Measurements from ENCODE around the gene CCDC91. TPM values are rescaled to one million over a fixed set of nuclear protein-coding genes. Genes with fewer than 3 reads are reported as not detected.
"Not testable (repeated sequence)": the region's sequence is repeated elsewhere in the genome, so short reads cannot be mapped to it uniquely, and the experiment has no call there.

The CCDC91 gene
- polyA plus RNA-seq, 2 of the 4 experiments (the other 2 are of a cell fraction), result 26.0 to 48.1 TPM

DNA sequence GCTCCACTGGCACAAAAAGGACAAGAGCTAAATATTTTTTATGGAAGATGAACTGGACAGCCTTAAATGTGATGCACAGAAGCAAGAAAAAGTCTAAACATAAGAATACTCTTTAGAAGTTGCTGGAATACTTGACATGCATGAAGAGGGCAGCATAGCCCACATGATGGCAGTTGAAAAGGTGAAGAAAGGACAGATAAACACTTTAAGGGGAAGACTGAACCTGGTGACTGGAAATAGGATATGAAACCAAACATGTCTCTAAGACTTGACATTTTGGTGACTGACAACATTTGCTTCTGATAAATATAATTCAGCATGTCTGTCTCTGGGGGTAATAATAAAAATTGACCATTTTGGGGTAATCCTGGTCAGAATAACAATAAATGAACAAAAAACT lies 273.1 kb downstream of the CCDC91 start:
- no peak for FAIRE-seq
- DNase-seq (ENCODE audit: low read depth in 1 of 2, low spot score in 1 of 2), result no peak
- no peaks in the 10 kb centered on the region for H3K9me3 ChIP-seq
- TF ChIP-seq EP300 (IDR thresholded peaks at IDR 0.05) (no peak), CBX2 (IDR thresholded peaks at IDR 0.05; ENCODE audit: borderline replicate concordance, low read depth) (no peak), HOXA7 (CRISPR knock-in tag; IDR thresholded peaks at IDR 0.05) (no peak), MAFK (IDR thresholded peaks at IDR 0.05; ENCODE audit: partially characterized antibody) (no peak)
- TF ChIP-seq, protein P1, sequence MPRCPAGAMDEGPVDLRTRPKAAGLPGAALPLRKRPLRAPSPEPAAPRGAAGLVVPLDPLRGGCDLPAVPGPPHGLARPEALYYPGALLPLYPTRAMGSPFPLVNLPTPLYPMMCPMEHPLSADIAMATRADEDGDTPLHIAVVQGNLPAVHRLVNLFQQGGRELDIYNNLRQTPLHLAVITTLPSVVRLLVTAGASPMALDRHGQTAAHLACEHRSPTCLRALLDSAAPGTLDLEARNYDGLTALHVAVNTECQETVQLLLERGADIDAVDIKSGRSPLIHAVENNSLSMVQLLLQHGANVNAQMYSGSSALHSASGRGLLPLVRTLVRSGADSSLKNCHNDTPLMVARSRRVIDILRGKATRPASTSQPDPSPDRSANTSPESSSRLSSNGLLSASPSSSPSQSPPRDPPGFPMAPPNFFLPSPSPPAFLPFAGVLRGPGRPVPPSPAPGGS (IDR thresholded peaks at IDR 0.05), result no peak
- CTCF ChIA-PET, result interaction anchor here (0.6 kb wide), 1 partner anchor 1243 kb away, joined by 3 read pairs; no protein-coding TSS in a partner anchor
- no peak for ATAC-seq
- no peak overlapping the region for H3K4me3 ChIP-seq
- no peaks in the 10 kb centered on the region for H3K4me1 ChIP-seq
- no peak overlapping the region for H3K4me2 ChIP-seq
- no peak overlapping the region for H3K27ac ChIP-seq
- POLR2A ChIA-PET, result no interaction called here

DNA sequence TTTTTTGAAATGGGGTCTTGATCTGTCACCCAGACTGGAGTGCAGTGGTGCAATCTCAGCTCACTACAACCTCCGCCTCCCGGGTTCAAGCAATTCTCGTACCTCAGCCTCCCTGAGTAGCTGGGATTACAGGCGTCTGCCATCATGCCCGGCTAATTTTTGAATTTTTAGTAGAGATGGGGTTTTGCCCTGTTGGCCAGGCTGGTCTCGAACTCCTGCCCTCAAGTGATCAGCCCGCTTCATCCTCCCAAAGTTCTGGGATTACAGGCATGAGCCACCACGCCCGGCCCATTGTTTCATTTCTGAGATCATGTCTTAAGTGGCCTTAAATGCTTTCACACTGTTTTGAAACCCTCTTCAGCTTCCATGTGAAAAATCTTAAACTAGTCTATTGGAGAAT lies 281.5 kb downstream of the CCDC91 start:
- H3K27ac ChIP-seq; H3K4me2 ChIP-seq; H3K4me1 ChIP-seq; H3K9me3 ChIP-seq; ATAC-seq; FAIRE-seq; POLR2A ChIA-PET; CTCF ChIA-PET; H3K4me3 ChIP-seq; DNase-seq (ENCODE audit: low read depth in 1 of 2, low spot score in 1 of 2): not testable (repeated sequence)
- WGBS (ENCODE audit: missing lambda C conversion rate), result 92% methylated on average over 9 of the region's 9 CpGs

DNA sequence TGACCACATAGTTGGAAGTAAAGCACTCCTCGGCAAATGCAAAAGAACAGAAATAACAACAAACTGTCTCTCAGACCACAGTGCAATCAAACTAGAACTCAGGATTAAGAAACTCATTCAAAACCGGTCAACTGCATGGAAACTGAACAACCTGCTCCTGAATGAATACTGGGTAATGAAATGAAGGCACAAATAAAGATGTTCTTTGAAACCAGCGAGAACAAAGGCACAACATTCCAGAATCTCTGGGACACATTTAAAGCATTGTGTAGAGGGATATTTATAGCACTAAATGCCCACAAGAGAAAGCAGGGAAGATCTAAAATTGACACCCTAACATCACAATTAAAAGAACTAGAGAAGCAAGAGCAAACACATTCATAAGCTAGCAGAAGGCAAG lies 285.9 kb downstream of the CCDC91 start:
- POLR2A ChIA-PET; H3K9me3 ChIP-seq; DNase-seq (ENCODE audit: low read depth in 1 of 2, low spot score in 1 of 2); H3K4me3 ChIP-seq; CTCF ChIA-PET; H3K4me1 ChIP-seq; ATAC-seq; H3K4me2 ChIP-seq; FAIRE-seq; H3K27ac ChIP-seq: not testable (repeated sequence)
- 89% methylated on average over 3 of the region's 3 CpGs for WGBS (ENCODE audit: missing lambda C conversion rate)

DNA sequence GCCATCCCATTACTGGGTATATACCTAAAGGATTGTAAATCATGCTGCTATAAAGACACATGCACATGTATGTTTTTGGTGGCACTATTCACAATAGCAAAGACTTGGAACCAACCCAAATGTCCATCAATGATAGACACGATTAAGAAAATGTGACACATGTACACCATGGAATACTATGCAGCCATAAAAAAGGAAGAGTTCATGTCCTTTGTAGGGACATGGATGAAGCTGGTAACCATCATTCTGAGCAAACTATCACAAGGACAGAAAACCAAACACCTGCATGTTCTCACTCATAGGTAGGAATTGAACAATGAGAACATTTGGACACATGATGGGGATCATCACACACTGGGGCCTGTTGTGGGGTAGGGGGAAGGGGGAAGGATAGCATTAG lies 288.8 kb downstream of the CCDC91 start:
- H3K27ac ChIP-seq; POLR2A ChIA-PET; H3K4me2 ChIP-seq; H3K9me3 ChIP-seq; ATAC-seq; CTCF ChIA-PET; DNase-seq (ENCODE audit: low read depth in 1 of 2, low spot score in 1 of 2); H3K4me3 ChIP-seq; H3K4me1 ChIP-seq; FAIRE-seq: not testable (repeated sequence)
- 100% methylated on average over 1 of the region's 1 CpG for WGBS (ENCODE audit: missing lambda C conversion rate)

DNA sequence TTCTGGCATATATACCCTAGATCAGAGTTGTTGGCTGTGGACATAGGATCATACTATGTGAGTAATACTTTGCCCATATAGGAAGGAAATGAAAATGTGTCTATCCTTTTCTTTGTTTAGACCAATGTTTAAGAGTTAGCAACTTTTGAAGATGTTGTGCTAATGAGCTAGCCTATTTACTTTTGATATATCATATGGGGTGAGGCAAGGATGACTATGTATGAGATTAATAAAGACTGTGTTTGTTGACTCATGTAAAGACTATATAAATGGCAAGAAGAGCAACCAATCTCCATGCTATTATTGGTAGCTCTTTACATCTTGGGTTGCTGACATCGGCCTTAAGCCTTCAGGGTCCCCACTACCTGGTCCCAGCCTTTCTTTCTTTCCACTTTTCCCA lies 289.4 kb downstream of the CCDC91 start:
- no peak overlapping the region for H3K27ac ChIP-seq
- CTCF ChIA-PET, result no interaction called here
- no peak for TF ChIP-seq ZC3H11A (IDR thresholded peaks at IDR 0.05)
- TF ChIP-seq RCOR1 (IDR thresholded peaks at IDR 0.05; ENCODE audit: low read depth, low read length), result no peak
- TF ChIP-seq NFE2L2 (conservative IDR thresholded peaks at IDR 0.05; ENCODE audit: low read length), result no peak
- TF ChIP-seq ZNF302 (CRISPR knock-in tag; IDR thresholded peaks at IDR 0.05), result no peak
- TF ChIP-seq FOXS1 (CRISPR knock-in tag; IDR thresholded peaks at IDR 0.05), result no peak
- TF ChIP-seq CEBPB (IDR thresholded peaks at IDR 0.05), result no peak
- TF ChIP-seq RAD21 (conservative IDR thresholded peaks at IDR 0.05 in 1 of 2, IDR thresholded peaks at IDR 0.05 in 1 of 2), result no peak
- no peak for TF ChIP-seq HEYL (CRISPR knock-in tag; IDR thresholded peaks at IDR 0.05)
- TF ChIP-seq, protein P2, sequence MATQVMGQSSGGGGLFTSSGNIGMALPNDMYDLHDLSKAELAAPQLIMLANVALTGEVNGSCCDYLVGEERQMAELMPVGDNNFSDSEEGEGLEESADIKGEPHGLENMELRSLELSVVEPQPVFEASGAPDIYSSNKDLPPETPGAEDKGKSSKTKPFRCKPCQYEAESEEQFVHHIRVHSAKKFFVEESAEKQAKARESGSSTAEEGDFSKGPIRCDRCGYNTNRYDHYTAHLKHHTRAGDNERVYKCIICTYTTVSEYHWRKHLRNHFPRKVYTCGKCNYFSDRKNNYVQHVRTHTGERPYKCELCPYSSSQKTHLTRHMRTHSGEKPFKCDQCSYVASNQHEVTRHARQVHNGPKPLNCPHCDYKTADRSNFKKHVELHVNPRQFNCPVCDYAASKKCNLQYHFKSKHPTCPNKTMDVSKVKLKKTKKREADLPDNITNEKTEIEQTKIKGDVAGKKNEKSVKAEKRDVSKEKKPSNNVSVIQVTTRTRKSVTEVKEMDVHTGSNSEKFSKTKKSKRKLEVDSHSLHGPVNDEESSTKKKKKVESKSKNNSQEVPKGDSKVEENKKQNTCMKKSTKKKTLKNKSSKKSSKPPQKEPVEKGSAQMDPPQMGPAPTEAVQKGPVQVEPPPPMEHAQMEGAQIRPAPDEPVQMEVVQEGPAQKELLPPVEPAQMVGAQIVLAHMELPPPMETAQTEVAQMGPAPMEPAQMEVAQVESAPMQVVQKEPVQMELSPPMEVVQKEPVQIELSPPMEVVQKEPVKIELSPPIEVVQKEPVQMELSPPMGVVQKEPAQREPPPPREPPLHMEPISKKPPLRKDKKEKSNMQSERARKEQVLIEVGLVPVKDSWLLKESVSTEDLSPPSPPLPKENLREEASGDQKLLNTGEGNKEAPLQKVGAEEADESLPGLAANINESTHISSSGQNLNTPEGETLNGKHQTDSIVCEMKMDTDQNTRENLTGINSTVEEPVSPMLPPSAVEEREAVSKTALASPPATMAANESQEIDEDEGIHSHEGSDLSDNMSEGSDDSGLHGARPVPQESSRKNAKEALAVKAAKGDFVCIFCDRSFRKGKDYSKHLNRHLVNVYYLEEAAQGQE (IDR thresholded peaks at IDR 0.05), result no peak
- no peak for TF ChIP-seq KDM1A (IDR thresholded peaks at IDR 0.05; ENCODE audit: low read depth)
- no peak for TF ChIP-seq TFCP2L1 (CRISPR knock-in tag; IDR thresholded peaks at IDR 0.05)
- no peak for TF ChIP-seq RARB (CRISPR knock-in tag; IDR thresholded peaks at IDR 0.05)
- TF ChIP-seq, protein P3, sequence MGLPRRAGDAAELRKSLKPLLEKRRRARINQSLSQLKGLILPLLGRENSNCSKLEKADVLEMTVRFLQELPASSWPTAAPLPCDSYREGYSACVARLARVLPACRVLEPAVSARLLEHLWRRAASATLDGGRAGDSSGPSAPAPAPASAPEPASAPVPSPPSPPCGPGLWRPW (IDR thresholded peaks at IDR 0.05), result no peak
- TF ChIP-seq EHF (CRISPR knock-in tag; IDR thresholded peaks at IDR 0.05), result no peak
- TF ChIP-seq HOXB5 (CRISPR knock-in tag; IDR thresholded peaks at IDR 0.05), result no peak
- no peak for TF ChIP-seq NPAS2 (CRISPR knock-in tag; IDR thresholded peaks at IDR 0.05; ENCODE audit: borderline replicate concordance)
- TF ChIP-seq KDM5A (IDR thresholded peaks at IDR 0.05), result no peak
- TF ChIP-seq, protein P4, sequence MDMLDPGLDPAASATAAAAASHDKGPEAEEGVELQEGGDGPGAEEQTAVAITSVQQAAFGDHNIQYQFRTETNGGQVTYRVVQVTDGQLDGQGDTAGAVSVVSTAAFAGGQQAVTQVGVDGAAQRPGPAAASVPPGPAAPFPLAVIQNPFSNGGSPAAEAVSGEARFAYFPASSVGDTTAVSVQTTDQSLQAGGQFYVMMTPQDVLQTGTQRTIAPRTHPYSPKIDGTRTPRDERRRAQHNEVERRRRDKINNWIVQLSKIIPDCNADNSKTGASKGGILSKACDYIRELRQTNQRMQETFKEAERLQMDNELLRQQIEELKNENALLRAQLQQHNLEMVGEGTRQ (IDR thresholded peaks at IDR 0.05), result no peak
- POLR2A ChIA-PET, result no interaction called here
- DNase-seq (ENCODE audit: low read depth in 1 of 2, low spot score in 1 of 2), result no peak
- H3K4me3 ChIP-seq, result no peak overlapping the region
- no peak for ATAC-seq
- 86% methylated on average over 1 of the region's 1 CpG for WGBS (ENCODE audit: missing lambda C conversion rate)
- no peak overlapping the region for H3K4me2 ChIP-seq
- FAIRE-seq, result no peak
- H3K4me1 ChIP-seq, result no peaks in the 10 kb centered on the region
- H3K9me3 ChIP-seq, result no peaks in the 10 kb centered on the region

All from A549 (cell line).